HS-27A (cell line): ENCODE results near the gene INTS12.

Experiments
- DNase-seq: peaks from one replicate; pipeline ENCODE4 v3.0.0-alpha.2; 2012; ENCODE audit warnings: low read depth, missing footprints

The INTS12 gene

GRCh38 chr4:105683038-105683437 lies 25.5 kb downstream of the INTS12 start:
- DNase-seq = no peak

DNA sequence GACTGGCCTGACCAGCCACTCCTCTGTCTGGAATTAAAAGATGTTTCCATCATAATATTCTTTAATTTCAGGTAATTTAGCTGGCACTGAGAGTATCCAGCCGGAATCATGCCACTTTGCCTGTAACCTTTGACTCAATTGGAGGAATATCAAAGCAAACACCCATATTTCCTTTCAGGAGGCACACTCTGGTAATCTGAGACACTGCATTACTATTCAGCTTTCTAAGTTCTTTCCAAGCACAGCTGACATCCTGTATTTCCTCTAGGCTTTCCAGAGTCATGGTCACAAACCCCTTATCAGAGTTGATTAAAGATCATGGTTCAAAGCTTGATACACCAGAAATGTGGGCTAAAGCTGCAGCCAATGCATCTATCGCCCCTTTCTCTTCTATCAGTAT lies 29.3 kb downstream of the INTS12 start:
- DNase-seq = no peak

DNA sequence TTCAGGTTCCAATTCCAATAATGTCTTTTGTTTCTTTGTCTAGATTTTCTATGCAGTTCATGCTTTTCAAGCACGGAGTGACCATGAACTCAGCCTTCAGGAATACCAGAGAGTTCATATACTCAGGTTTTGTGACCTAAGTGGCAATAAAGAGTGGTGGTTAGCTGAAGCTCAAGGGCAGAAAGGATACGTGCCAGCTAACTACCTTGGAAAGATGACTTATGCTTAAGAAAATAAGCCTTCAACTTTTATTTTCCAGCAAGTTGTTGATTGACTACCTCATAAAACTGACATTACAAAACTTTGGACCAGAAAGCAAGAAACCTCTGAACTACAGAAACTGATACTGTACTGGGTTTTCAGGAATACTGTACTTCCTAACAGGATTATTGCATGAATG lies 30.8 kb downstream of the INTS12 start:
- DNase-seq = no peak

GRCh38 chr4:105674011-105674410 lies 34.5 kb downstream of the INTS12 start:
- DNase-seq = no peak

- DNase-seq = no peak
Measured at GRCh38 chr4:105671301-105671700, 37.2 kb downstream of the INTS12 start.

DNA sequence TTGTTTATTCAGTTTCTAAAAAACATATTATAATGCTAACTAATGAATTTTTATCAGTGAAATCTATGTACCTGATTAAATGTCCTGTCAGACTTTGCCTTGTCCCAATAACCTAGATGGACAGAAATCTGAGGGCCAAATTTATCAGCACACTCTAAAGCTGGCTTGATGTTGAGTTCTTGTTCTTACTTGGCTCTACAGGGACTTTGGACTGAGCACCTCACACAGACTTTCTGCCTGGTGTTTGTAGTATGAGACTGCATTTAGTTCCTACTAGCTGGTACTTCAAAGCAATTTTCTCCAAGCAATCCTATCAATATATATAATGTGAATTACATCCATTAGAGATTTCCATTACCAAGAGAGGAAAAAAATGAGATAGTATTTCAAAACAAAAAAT lies 37.8 kb downstream of the INTS12 start:
- DNase-seq = no peak

- no peak for DNase-seq
Measured at GRCh38 chr4:105666693-105667092, 41.8 kb downstream of the INTS12 start.

DNA sequence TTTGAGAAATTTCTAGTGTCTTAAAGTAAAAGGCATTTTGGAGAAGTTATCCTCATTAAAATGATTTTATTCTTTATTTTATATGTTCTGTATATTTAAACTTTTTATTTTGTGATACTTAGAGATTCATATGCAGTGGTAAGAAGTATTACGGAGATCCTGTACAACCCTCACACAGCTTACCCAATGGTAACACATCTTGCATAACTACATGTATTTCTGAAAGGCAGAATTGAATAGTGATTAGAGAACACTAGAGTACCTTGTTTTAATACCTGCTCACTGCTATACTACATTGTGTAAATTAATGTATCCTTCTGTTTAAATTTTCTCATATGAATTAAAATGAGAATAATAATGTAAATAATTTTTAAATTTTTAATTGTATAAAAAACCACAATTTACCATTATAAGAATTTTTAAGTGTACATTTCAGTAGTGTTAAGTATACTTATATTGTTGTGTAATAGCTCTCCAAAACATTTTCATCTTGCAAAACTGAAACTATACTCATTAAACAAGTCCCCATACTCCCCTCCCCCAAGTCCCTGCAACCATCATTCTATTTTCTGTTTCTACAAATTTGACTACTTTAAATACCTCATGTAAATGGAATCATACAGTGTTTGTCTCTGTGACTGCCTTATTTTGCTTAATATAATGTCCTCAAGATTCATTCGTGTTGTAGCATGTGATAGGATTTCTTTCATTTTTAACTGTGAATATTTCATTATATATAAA lies 45.4 kb downstream of the INTS12 start:
- DNase-seq = no peak

GRCh38 chr4:105661028-105661427 lies 47.5 kb downstream of the INTS12 start:
- DNase-seq = no peak

- DNase-seq = no peak
Measured at GRCh38 chr4:105659190-105659589, 49.3 kb downstream of the INTS12 start.

- DNase-seq = no peak
Measured at GRCh38 chr4:105657117-105657765, 51.2 kb downstream of the INTS12 start.

GRCh38 chr4:105652286-105652888 lies 56.1 kb downstream of the INTS12 start:
- no peak for DNase-seq

DNA sequence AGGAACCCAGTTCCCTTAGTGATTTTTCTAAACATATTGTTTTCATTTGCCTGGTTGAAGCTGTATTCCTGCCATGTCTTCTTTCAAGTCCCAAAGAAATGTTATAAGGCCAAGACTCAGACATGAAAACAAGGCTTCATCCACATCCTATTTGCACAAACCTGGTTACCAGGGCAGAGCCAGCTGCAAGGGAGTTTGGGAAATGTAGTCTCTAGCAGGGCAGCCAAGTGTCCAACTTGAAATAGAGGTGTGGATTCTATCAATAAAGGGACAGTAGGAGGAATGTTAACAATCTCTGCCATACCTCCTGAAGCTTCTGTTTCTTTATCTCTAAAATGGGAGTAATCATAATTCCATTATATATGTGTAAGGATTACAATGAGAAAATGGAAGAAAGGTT lies 56.6 kb downstream of the INTS12 start:
- DNase-seq = no peak

DNA sequence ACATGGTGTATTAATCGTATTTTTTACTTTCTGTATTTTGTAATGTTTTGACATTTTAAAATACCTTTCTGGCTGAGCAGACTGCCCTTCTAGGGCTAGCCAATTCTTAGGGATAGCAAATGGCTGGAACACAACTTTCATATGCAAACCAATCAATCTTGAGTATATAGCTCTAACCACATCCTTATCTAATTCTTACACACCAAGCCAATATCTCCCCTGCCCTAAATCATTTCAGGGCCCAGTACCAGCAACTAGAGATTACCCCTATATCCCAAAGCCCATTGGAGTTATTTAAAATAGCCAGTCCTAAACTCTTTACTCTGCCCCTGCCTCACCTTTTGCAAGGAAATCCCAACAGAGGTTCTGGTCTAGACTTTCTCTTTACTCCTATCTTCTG lies 58.3 kb downstream of the INTS12 start:
- no peak for DNase-seq

GRCh38 chr4:105645440-105645839 lies 63.0 kb downstream of the INTS12 start:
- no peak for DNase-seq

DNA sequence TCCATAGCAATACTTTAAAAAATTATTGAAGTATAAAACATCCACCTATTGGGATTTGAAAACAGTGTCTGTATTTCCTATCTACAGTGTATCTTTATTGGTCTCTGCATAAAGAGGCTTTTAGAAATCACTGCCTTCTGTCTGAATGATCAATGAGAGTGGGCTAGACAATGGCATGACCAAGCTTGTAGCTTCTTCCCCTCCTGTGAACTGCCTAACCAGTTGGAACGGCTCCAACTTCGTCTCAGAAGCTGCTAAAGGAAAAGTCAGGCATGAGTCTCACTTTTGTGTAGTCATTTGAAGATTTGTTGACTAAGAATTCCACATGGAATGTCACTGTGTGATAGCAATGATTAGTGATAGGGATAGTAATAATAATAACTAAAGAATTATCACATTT lies 64.2 kb downstream of the INTS12 start:
- DNase-seq = no peak

DNA sequence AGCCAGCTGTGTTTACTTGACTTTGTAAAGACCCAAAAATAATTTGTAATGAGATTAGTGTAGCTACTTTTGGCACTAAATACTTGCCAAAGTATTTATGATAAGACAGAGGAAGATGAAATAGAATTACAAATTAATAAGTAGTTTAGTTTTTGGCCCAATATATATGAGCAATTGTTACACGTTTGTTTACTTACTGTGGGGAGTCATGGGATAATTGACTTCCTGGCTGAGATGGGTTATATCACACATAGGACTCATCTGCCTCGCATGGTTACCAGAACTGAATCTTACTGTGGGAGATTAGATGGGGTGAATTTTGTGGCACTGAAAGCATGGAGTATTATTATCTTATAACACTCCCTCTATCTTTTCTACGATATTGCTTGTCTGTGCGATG lies 66.6 kb downstream of the INTS12 start:
- no peak for DNase-seq

DNA sequence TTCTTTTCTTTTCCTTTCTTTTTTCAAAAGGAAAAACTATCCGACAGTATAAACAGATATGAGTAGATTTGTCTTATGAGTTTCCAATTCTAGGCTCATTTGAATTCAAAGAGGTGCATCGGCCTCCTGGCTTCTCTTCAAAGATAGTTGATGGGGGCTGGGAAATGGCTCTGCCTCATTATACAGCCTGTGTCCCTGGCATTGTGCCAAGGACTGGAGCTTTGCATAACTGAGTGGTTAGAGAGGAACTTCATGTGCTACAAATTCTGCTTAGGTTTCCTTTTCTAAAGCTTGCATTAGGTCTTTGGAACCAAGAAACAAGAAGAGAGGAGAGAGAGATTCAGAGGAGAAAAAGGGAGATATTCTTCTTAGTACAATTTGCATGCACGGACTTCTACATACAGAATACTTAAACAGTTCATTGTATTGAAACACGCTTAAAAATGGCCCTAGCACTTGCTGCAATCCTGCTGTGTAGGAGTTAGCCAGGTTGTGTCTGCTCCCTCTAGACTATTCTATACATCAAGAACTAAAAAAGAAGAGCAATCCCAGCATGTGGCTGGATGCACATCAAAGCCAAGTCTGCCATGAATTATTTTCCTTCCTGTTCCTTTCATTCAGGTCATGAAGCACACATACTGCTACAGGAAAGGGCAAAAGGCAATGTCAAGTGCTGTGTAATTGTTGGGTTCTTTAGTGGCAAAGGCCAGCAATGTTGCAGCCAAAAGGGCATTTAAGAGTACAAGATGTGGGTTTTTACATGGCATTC lies 70.9 kb downstream of the INTS12 start:
- DNase-seq = no peak

GRCh38 chr4:105634402-105635080 lies 73.9 kb downstream of the INTS12 start:
- no peak for DNase-seq

- no peak for DNase-seq
Measured at GRCh38 chr4:105633241-105633640, 75.2 kb downstream of the INTS12 start.
